PFSK-1 (cell line): ENCODE results near the gene GALK1.

Experiments
- POLR2AphosphoS5 ChIP-seq: IDR thresholded peaks from 2 replicates; pipeline ENCODE4 v1.6.1; 2012; ENCODE audit warnings: low read depth, mild to moderate bottlenecking, control low read depth, low read length, moderate library complexity
- TAF1 ChIP-seq: IDR thresholded peaks from 2 replicates; pipeline ENCODE4 v1.6.1; 2012; ENCODE audit warnings: low read length, control low read depth, borderline replicate concordance; ENCODE audit not compliant: insufficient read depth

- no peak for TF ChIP-seq POLR2AphosphoS5
- TF ChIP-seq TAF1 = no peak
Observed at GRCh38 chr17:75807861-75808260, 42.9 kb upstream of the GALK1 start.
